HepG2 (cell line): ENCODE data around the gene SLC34A3. TPM values are rescaled to one million over a fixed set of nuclear protein-coding genes. Genes with fewer than 3 reads are reported as not detected.
A peak's percentile ranks its signal among the peaks of the same experiment; 100 is the strongest.

ENCODE experiments used
- CCDC6 ChIP-seq: sonication (generic); formaldehyde crosslinking; IDR thresholded peaks from 2 replicates; pipeline ENCODE4 v1.8.1; 2022; ENCODE audit warnings: mild to moderate bottlenecking, missing genetic modification reagents, moderate library complexity
- CREB1 ChIP-seq, 2 experiments: fragments of 450-650 bp in 1 of 2; IDR thresholded peaks; 2 replicates each; pipeline ENCODE4 v1.6.1; 2016 to 2017; ENCODE audit warnings: control low read depth in 1 of 2, mild to moderate bottlenecking in 1 of 2, missing compliant biosample characterization in 1 of 2, missing genetic modification characterization in 1 of 2
- DNMT1 ChIP-seq: sonication (generic); formaldehyde crosslinking; IDR thresholded peaks from 2 replicates; pipeline ENCODE4 v1.5.1; 2020; ENCODE audit warnings: mild to moderate bottlenecking, missing genetic modification reagents
- EHMT2 ChIP-seq: fragments of 200-600 bp; sonication (generic); IDR thresholded peaks from 2 replicates; pipeline ENCODE4 v1.7.0; 2017; ENCODE audit warnings: antibody characterized with exemption, low read depth, low read length, borderline replicate concordance
- HNF4G ChIP-seq, 2 experiments: sonication (generic) in 1 of 2; formaldehyde crosslinking in 1 of 2; IDR thresholded peaks; 2 replicates each; pipeline versions ENCODE4 v1.4.0 to v1.6.1; 2011 to 2020; ENCODE audit warnings: borderline replicate concordance in 2 of 2, low read depth in 2 of 2, mild to moderate bottlenecking in 2 of 2, low read length in 1 of 2, missing genetic modification reagents in 1 of 2, moderate library complexity in 1 of 2
- KLF9 ChIP-seq: IDR thresholded peaks from 2 replicates; pipeline ENCODE4 v1.6.1; 2016; ENCODE audit warnings: low read depth
- MTF2 ChIP-seq: sonication (generic); formaldehyde crosslinking; IDR thresholded peaks from 2 replicates; pipeline ENCODE4 v1.5.0; 2020; ENCODE audit warnings: missing genetic modification reagents, borderline replicate concordance
- MYPOP ChIP-seq: sonication (generic); formaldehyde crosslinking; IDR thresholded peaks from 2 replicates; pipeline ENCODE4 v1.8.1; 2023; ENCODE audit warnings: mild to moderate bottlenecking, moderate library complexity, missing genetic modification reagents
- NCOA5 ChIP-seq: sonication (generic); formaldehyde crosslinking; IDR thresholded peaks from 2 replicates; pipeline ENCODE4 v1.4.0; 2020; ENCODE audit warnings: missing genetic modification reagents
- NFE2L2 ChIP-seq: fragments of 150-350 bp; IDR thresholded peaks from 2 replicates; pipeline ENCODE4 v1.6.1; 2014; ENCODE audit warnings: low read length
- ONECUT2 ChIP-seq: sonication (generic); formaldehyde crosslinking; IDR thresholded peaks from 2 replicates; pipeline ENCODE4 v1.4.0; 2020; ENCODE audit warnings: missing genetic modification reagents
- PAX8 ChIP-seq: sonication (generic); formaldehyde crosslinking; IDR thresholded peaks from 2 replicates; pipeline ENCODE4 v1.8.0; 2022; ENCODE audit warnings: mild to moderate bottlenecking, missing genetic modification reagents, borderline replicate concordance
- POLR2AphosphoS2 ChIP-seq: IDR thresholded peaks from 2 replicates; pipeline ENCODE4 v1.6.1; 2011; ENCODE audit warnings: low read depth, low read length, improper control_type of control experiment
- THAP11 ChIP-seq: IDR thresholded peaks from 2 replicates; pipeline ENCODE4 v1.6.1; 2016; ENCODE audit warnings: missing biosample characterization, missing genetic modification reagents
- WIZ ChIP-seq: sonication (generic); formaldehyde crosslinking; IDR thresholded peaks from 2 replicates; pipeline ENCODE4 v1.5.1; 2020; ENCODE audit warnings: mild to moderate bottlenecking, missing genetic modification reagents
- ZBTB38 ChIP-seq: sonication (generic); formaldehyde crosslinking; IDR thresholded peaks from 2 replicates; pipeline ENCODE4 v1.5.1; 2020; ENCODE audit warnings: mild to moderate bottlenecking, missing genetic modification reagents
- ZC3H4 ChIP-seq: sonication (generic); formaldehyde crosslinking; IDR thresholded peaks from 2 replicates; pipeline ENCODE4 v1.4.0; 2020; ENCODE audit warnings: missing genetic modification reagents, borderline replicate concordance
- ZFAT ChIP-seq: sonication (generic); formaldehyde crosslinking; conservative IDR thresholded peaks from 2 replicates; pipeline ENCODE4 v1.8.1; 2023; ENCODE audit warnings: missing genetic modification reagents, inconsistent platforms
- ZFP36 ChIP-seq: fragments of 150-350 bp; IDR thresholded peaks from 2 replicates; pipeline ENCODE4 v1.6.1; 2018; ENCODE audit warnings: borderline replicate concordance, low read length, low read depth; ENCODE audit not compliant: partially characterized antibody
- ZFP90 ChIP-seq: sonication (generic); formaldehyde crosslinking; IDR thresholded peaks from 2 replicates; pipeline ENCODE4 v1.8.0; 2022; ENCODE audit warnings: missing genetic modification reagents, mild to moderate bottlenecking, inconsistent platforms, borderline replicate concordance
- ZNF552 ChIP-seq: sonication (generic); formaldehyde crosslinking; IDR thresholded peaks from 2 replicates; pipeline ENCODE4 v1.9.0; 2022; ENCODE audit warnings: missing genetic modification reagents, mild to moderate bottlenecking, borderline replicate concordance
- ZNF772 ChIP-seq: sonication (generic); formaldehyde crosslinking; IDR thresholded peaks from 2 replicates; pipeline ENCODE4 v1.5.0; 2020; ENCODE audit warnings: mild to moderate bottlenecking, missing genetic modification reagents
- polyA plus RNA-seq, 8 experiments: library from polyadenylated mRNA; depleted of rRNA in 3 of 8; stranded (reverse) in 7 of 8; unstranded in 1 of 8; fragments of >200 nt; fragmentation: Illumina TruSeq in 4 of 8; extraction: Trizol in 4 of 8; gene quantifications; 2 replicates each; pipeline versions ENCODE4 v1.2.1 to v1.2.3, GENCODE V29; 2011 to 2016; ENCODE audit warnings: low read depth in 4 of 8, missing spikeins in 1 of 8, mixed read lengths in 1 of 8; ENCODE audit not compliant: insufficient read depth in 1 of 8
- total RNA-seq, 5 experiments: library from RNA; depleted of rRNA; stranded (reverse); fragments of >200 nt; fragmentation: Illumina TruSeq; extraction: Trizol; gene quantifications; 2 replicates each; pipeline ENCODE4 v1.2.3, GENCODE V29; 2016; ENCODE audit warnings: low read depth in 1 of 5
- TF ChIP-seq, protein P1 (sequence below): sonication (generic); formaldehyde crosslinking; IDR thresholded peaks from 2 replicates; pipeline ENCODE4 v1.8.0; 2022; ENCODE audit warnings: mild to moderate bottlenecking, missing genetic modification reagents, moderate library complexity
- TF ChIP-seq, protein P2 (sequence below): sonication (generic); formaldehyde crosslinking; IDR thresholded peaks from 2 replicates; pipeline ENCODE4 v1.5.1; 2020; ENCODE audit warnings: missing genetic modification reagents, mild to moderate bottlenecking, borderline replicate concordance
- TF ChIP-seq, protein P3 (sequence below): sonication (generic); formaldehyde crosslinking; IDR thresholded peaks from 2 replicates; pipeline ENCODE4 v1.9.0; 2022; ENCODE audit warnings: low read depth, missing genetic modification reagents

Gene SLC34A3
- total and polyA plus RNA-seq, 2 of the 13 experiments (the other 11 are each of a cell fraction or from before 2014, with no cell fraction given), result 0.07 to 1.0 TPM

- TF ChIP-seq, protein P1, sequence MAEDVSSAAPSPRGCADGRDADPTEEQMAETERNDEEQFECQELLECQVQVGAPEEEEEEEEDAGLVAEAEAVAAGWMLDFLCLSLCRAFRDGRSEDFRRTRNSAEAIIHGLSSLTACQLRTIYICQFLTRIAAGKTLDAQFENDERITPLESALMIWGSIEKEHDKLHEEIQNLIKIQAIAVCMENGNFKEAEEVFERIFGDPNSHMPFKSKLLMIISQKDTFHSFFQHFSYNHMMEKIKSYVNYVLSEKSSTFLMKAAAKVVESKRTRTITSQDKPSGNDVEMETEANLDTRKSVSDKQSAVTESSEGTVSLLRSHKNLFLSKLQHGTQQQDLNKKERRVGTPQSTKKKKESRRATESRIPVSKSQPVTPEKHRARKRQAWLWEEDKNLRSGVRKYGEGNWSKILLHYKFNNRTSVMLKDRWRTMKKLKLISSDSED (CRISPR knock-in tag), result 0 out of 2 replicates have a peak, but pooled peaks have one; percentile 31
- TF ChIP-seq ONECUT2 (CRISPR knock-in tag) (no peak), ZC3H4 (no peak; the same call in 1 of the 2 replicates), EHMT2 (no peak), CREB1 (IDR thresholded peaks at IDR 0.05) (no peak), CREB1 (CRISPR knock-in tag; IDR thresholded peaks at IDR 0.05) (no peak), THAP11 (CRISPR knock-in tag) (no peak), NFE2L2 (no peak), NCOA5 (no peak), ZNF772 (CRISPR knock-in tag) (peak; percentile 48; the same call in 1 of the 2 replicates), PAX8 (no peak), ZBTB38 (no peak), ZFP90 (CRISPR knock-in tag) (no peak), DNMT1 (no peak), MYPOP (peak; percentile 68; the same call in 1 of the 2 replicates), ZFP36 (no peak), HNF4G (IDR thresholded peaks at IDR 0.05; ENCODE audit: borderline replicate concordance, low read depth, low read length) (no peak), HNF4G (CRISPR knock-in tag; IDR thresholded peaks at IDR 0.05; ENCODE audit: borderline replicate concordance, low read depth) (no peak), MTF2 (CRISPR knock-in tag) (no peak), WIZ (CRISPR knock-in tag) (no peak), CCDC6 (CRISPR knock-in tag) (no peak), ZFAT (no peak), KLF9 (CRISPR knock-in tag) (no peak), POLR2AphosphoS2 (no peak), ZNF552 (CRISPR knock-in tag) (no peak)
- TF ChIP-seq, protein P2, sequence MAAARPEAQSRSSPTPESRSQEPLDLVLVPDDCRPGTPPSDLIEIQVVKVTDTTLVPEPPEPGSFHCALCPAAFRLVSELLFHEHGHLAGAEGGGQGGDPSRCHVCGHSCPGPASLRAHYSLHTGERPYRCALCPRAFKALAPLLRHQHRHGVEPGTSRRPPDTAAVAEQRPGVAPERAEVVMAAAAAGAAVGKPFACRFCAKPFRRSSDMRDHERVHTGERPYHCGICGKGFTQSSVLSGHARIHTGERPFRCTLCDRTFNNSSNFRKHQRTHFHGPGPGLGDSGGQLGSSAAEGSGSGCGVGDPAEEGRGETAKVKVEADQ (CRISPR knock-in tag), result no peak
- TF ChIP-seq, protein P3, sequence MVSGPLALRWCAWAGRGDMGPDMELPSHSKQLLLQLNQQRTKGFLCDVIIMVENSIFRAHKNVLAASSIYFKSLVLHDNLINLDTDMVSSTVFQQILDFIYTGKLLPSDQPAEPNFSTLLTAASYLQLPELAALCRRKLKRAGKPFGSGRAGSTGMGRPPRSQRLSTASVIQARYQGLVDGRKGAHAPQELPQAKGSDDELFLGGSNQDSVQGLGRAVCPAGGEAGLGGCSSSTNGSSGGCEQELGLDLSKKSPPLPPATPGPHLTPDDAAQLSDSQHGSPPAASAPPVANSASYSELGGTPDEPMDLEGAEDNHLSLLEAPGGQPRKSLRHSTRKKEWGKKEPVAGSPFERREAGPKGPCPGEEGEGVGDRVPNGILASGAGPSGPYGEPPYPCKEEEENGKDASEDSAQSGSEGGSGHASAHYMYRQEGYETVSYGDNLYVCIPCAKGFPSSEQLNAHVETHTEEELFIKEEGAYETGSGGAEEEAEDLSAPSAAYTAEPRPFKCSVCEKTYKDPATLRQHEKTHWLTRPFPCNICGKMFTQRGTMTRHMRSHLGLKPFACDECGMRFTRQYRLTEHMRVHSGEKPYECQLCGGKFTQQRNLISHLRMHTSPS, result no peak
Observed at GRCh38 chr9:137222190-137223077, 8.3 kb upstream of the SLC34A3 start, which contains the start of gene RNF208 (continued).
